HepG2 (cell line): Measurements from ENCODE around the gene BCAS3. TPM values are rescaled to one million over a fixed set of nuclear protein-coding genes. Genes with fewer than 3 reads are reported as not detected.

Experiments used
- CCDC6 ChIP-seq: sonication (generic); formaldehyde crosslinking; IDR thresholded peaks from 2 replicates; pipeline ENCODE4 v1.8.1; 2022; ENCODE audit warnings: mild to moderate bottlenecking, missing genetic modification reagents, moderate library complexity
- HMG20A ChIP-seq: IDR thresholded peaks from 2 replicates; pipeline ENCODE4 v1.6.1; 2016; ENCODE audit warnings: borderline replicate concordance
- IRF2 ChIP-seq: IDR thresholded peaks from 2 replicates; pipeline ENCODE4 v1.6.1; 2018; ENCODE audit warnings: missing genetic modification reagents, missing compliant biosample characterization
- MLX ChIP-seq: IDR thresholded peaks from 2 replicates; pipeline ENCODE4 v1.6.1; 2016
- MTERF4 ChIP-seq: sonication (generic); formaldehyde crosslinking; IDR thresholded peaks from 2 replicates; pipeline ENCODE4 v1.8.0; 2023; ENCODE audit warnings: mild to moderate bottlenecking, missing genetic modification reagents
- SKIL ChIP-seq: sonication (generic); formaldehyde crosslinking; IDR thresholded peaks from 2 replicates; pipeline ENCODE4 v1.8.0; 2022; ENCODE audit warnings: missing genetic modification reagents, mild to moderate bottlenecking, moderate library complexity, borderline replicate concordance
- SMC3 ChIP-seq: IDR thresholded peaks from 2 replicates; pipeline ENCODE4 v1.6.1; 2011; ENCODE audit warnings: low read length, improper control_type of control experiment
- SP5 ChIP-seq: IDR thresholded peaks from 2 replicates; pipeline ENCODE4 v1.6.1; 2016; ENCODE audit warnings: low read depth, borderline replicate concordance
- TBX3 ChIP-seq: fragments of 450-650 bp; IDR thresholded peaks from 2 replicates; pipeline ENCODE4 v1.6.1; 2017; ENCODE audit warnings: antibody characterized with exemption, mild to moderate bottlenecking, inconsistent platforms, borderline replicate concordance
- XBP1 ChIP-seq: sonication (generic); formaldehyde crosslinking; IDR thresholded peaks from 2 replicates; pipeline ENCODE4 v1.5.0; 2020; ENCODE audit warnings: missing genetic modification reagents
- ZBTB25 ChIP-seq: IDR thresholded peaks from 2 replicates; pipeline ENCODE4 v1.6.1; 2018; ENCODE audit warnings: missing genetic modification reagents
- ZC3H13 ChIP-seq: sonication (generic); formaldehyde crosslinking; IDR thresholded peaks from 2 replicates; pipeline ENCODE4 v1.8.1; 2023; ENCODE audit warnings: mild to moderate bottlenecking, missing genetic modification reagents, moderate library complexity
- ZNF143 ChIP-seq: sonication (generic); formaldehyde crosslinking; IDR thresholded peaks from 2 replicates; pipeline ENCODE4 v1.4.0; 2020; ENCODE audit warnings: missing genetic modification reagents
- ZNF30 ChIP-seq: sonication (generic); formaldehyde crosslinking; IDR thresholded peaks from 2 replicates; pipeline ENCODE4 v1.5.0; 2020; ENCODE audit warnings: mild to moderate bottlenecking, missing genetic modification reagents
- ZNF335 ChIP-seq: sonication (generic); formaldehyde crosslinking; IDR thresholded peaks from 2 replicates; pipeline ENCODE4 v1.4.0; 2020; ENCODE audit warnings: missing genetic modification reagents
- ZNF446 ChIP-seq: sonication (generic); formaldehyde crosslinking; IDR thresholded peaks from 2 replicates; pipeline ENCODE4 v1.5.0; 2020; ENCODE audit warnings: mild to moderate bottlenecking, missing genetic modification reagents
- ZNF609 ChIP-seq: sonication (generic); formaldehyde crosslinking; IDR thresholded peaks from 2 replicates; pipeline ENCODE4 v1.4.0; 2020; ENCODE audit warnings: mild to moderate bottlenecking, missing genetic modification reagents, borderline replicate concordance
- ZNF7 ChIP-seq: IDR thresholded peaks from 2 replicates; pipeline ENCODE4 v1.6.1; 2016; ENCODE audit warnings: missing biosample characterization, missing genetic modification reagents
- ZNF841 ChIP-seq: sonication (generic); formaldehyde crosslinking; IDR thresholded peaks from 2 replicates; pipeline ENCODE4 v1.8.1; 2023; ENCODE audit warnings: missing genetic modification reagents, borderline replicate concordance
- ZSCAN9 ChIP-seq: IDR thresholded peaks from 2 replicates; pipeline ENCODE4 v1.6.1; 2016; ENCODE audit warnings: borderline replicate concordance
- polyA plus RNA-seq, 8 experiments: library from polyadenylated mRNA; depleted of rRNA in 3 of 8; stranded (reverse) in 7 of 8; unstranded in 1 of 8; fragments of >200 nt; fragmentation: Illumina TruSeq in 4 of 8; extraction: Trizol in 4 of 8; gene quantifications; 2 replicates each; pipeline versions ENCODE4 v1.2.1 to v1.2.3, GENCODE V29; 2011 to 2016; ENCODE audit warnings: low read depth in 4 of 8, missing spikeins in 1 of 8, mixed read lengths in 1 of 8; ENCODE audit not compliant: insufficient read depth in 1 of 8
- total RNA-seq, 5 experiments: library from RNA; depleted of rRNA; stranded (reverse); fragments of >200 nt; fragmentation: Illumina TruSeq; extraction: Trizol; gene quantifications; 2 replicates each; pipeline ENCODE4 v1.2.3, GENCODE V29; 2016; ENCODE audit warnings: low read depth in 1 of 5

BCAS3 gene
- total and polyA plus RNA-seq, 2 of the 13 experiments (the other 11 are each of a cell fraction or from before 2014, with no cell fraction given) = 10.7 to 11.2 TPM

GRCh38 chr17:61363601-61364462 is 686.2 kb downstream of the BCAS3 start (continued):
- TF ChIP-seq SKIL (CRISPR knock-in tag) = peak; percentile 64; the same call in 1 of the 2 replicates
- no peak for TF ChIP-seq ZNF841 (CRISPR knock-in tag)
- TF ChIP-seq ZNF7 (CRISPR knock-in tag) = no peak
- TF ChIP-seq CCDC6 = no peak
- no peak; the same call in none of the 2 replicates for TF ChIP-seq IRF2 (CRISPR knock-in tag)
- TF ChIP-seq HMG20A (CRISPR knock-in tag) = no peak; the same call in 1 of the 2 replicates
- no peak for TF ChIP-seq MTERF4 (CRISPR knock-in tag)
- no peak for TF ChIP-seq ZNF335 (CRISPR knock-in tag)
- peak; percentile 45; the same call in 1 of the 2 replicates for TF ChIP-seq ZSCAN9
- TF ChIP-seq XBP1 (CRISPR knock-in tag) = no peak
- TF ChIP-seq ZC3H13 (CRISPR knock-in tag) = no peak
- no peak for TF ChIP-seq ZNF30 (CRISPR knock-in tag)
- no peak; the same call in 1 of the 2 replicates for TF ChIP-seq ZBTB25 (CRISPR knock-in tag)
- peak; percentile 45 for TF ChIP-seq SP5
- no peak for TF ChIP-seq ZNF143
- TF ChIP-seq ZNF446 = no peak
- TF ChIP-seq SMC3 = no peak
- TF ChIP-seq TBX3 = peak; percentile 10; the same call in 1 of the 2 replicates
- TF ChIP-seq ZNF609 (CRISPR knock-in tag) = peak; percentile 89
- peak; percentile 56 for TF ChIP-seq MLX (CRISPR knock-in tag)
